ENCODE measurements around the gene RMI1.
"Not testable (repeated sequence)": the region's sequence is repeated elsewhere in the genome, so short reads cannot be mapped to it uniquely, and the experiment has no call there.

Gene RMI1

GRCh38 chr9:83980395-83981125 is at the start of gene RMI1:
TSS of gene RMI1 (plus strand) at chr9:83980805. CDS start at chr9:84000987, 20,182 bp downstream.
- DNase-seq: peak; percentile 98

GRCh38 chr9:83930881-83931280 is 49.7 kb upstream of the RMI1 start:
- DNase-seq: no peak

GRCh38 chr9:83932011-83932410 is 48.6 kb upstream of the RMI1 start:
- no peak for DNase-seq

GRCh38 chr9:83932851-83933250 is 47.8 kb upstream of the RMI1 start:
- no peak for DNase-seq

GRCh38 chr9:83933790-83934189 is 46.8 kb upstream of the RMI1 start:
- DNase-seq: no peak

GRCh38 chr9:83934569-83935275 is 45.9 kb upstream of the RMI1 start:
- DNase-seq: peak; percentile 28

GRCh38 chr9:83935276-83935935 is 45.2 kb upstream of the RMI1 start:
- DNase-seq: peak; percentile 23

GRCh38 chr9:83936523-83936922 is 44.1 kb upstream of the RMI1 start:
- no peak for DNase-seq

- peak; percentile 79 for DNase-seq
Measured at GRCh38 chr9:83937861-83938455, 42.6 kb upstream of the RMI1 start.

- no peak for DNase-seq
Measured at GRCh38 chr9:83940590-83941303, 39.9 kb upstream of the RMI1 start.

GRCh38 chr9:83948096-83948495 is 32.5 kb upstream of the RMI1 start:
- DNase-seq: not testable (repeated sequence)

GRCh38 chr9:83956086-83956435 is 24.5 kb upstream of the RMI1 start:
- DNase-seq: peak; percentile 83

- peak; percentile 90 for DNase-seq
Measured at GRCh38 chr9:83956436-83957247, 24.0 kb upstream of the RMI1 start.

GRCh38 chr9:83957248-83957513 is 23.4 kb upstream of the RMI1 start:
- DNase-seq: peak; percentile 60

- no peak for DNase-seq
Measured at GRCh38 chr9:83959061-83959460, 21.5 kb upstream of the RMI1 start.

GRCh38 chr9:83960991-83961390 is 19.6 kb upstream of the RMI1 start:
- DNase-seq: no peak

- peak; percentile 44 for DNase-seq
Measured at GRCh38 chr9:83962165-83962564, 18.4 kb upstream of the RMI1 start.

- peak; percentile 81 for DNase-seq
Measured at GRCh38 chr9:83964973-83965349, 15.6 kb upstream of the RMI1 start.

GRCh38 chr9:83965350-83966208 is 15.0 kb upstream of the RMI1 start:
- DNase-seq: peak; percentile 77

GRCh38 chr9:83966209-83966582 is 14.4 kb upstream of the RMI1 start:
- DNase-seq: no peak

GRCh38 chr9:83967073-83967472 is 13.5 kb upstream of the RMI1 start:
- DNase-seq: no peak
